Neural cell (in vitro differentiated cells): ENCODE results near the gene ZFX. TPM values are rescaled to one million over a fixed set of nuclear protein-coding genes. Genes with fewer than 3 reads are reported as not detected.

Experiments used
- H2AFZ ChIP-seq: fragments of 200-600, 300-800 bp; sonication (generic), shearing (Covaris generic); 2 replicates; pipeline ENCODE4 v1.6.0; 2014; ENCODE audit warnings: low read depth, mild to moderate bottlenecking, antibody characterized with exemption, low read length, moderate library complexity
- H3F3A ChIP-seq: fragments of 200-600 bp; shearing (Covaris generic); 2 replicates; pipeline ENCODE4 v1.6.1; 2016; ENCODE audit warnings: mild to moderate bottlenecking, moderate library complexity, mixed read lengths, antibody characterized with exemption, low read length; ENCODE audit not compliant: insufficient read depth, poor library complexity, severe bottlenecking
- H3K27ac ChIP-seq: fragments of 200-600, 300-800 bp; sonication (generic), shearing (Covaris generic); 2 replicates; pipeline ENCODE4 v1.5.1; 2014; ENCODE audit warnings: mild to moderate bottlenecking, low read length, moderate library complexity
- H3K27me3 ChIP-seq: fragments of 300-800, 200-600 bp; sonication (generic), shearing (Covaris generic); 2 replicates; pipeline ENCODE4 v1.6.0; 2014; ENCODE audit warnings: mild to moderate bottlenecking, low read depth, low read length, moderate library complexity; ENCODE audit not compliant: insufficient read depth
- H3K36me3 ChIP-seq: fragments of 300-800, 200-600 bp; sonication (generic), shearing (Covaris generic); 2 replicates; pipeline ENCODE4 v1.5.1; 2014; ENCODE audit warnings: mild to moderate bottlenecking, antibody characterized with exemption, low read length, moderate library complexity; ENCODE audit not compliant: insufficient read depth
- H3K4me2 ChIP-seq: fragments of 300-800, 200-600 bp; sonication (generic), shearing (Covaris generic); 2 replicates; pipeline ENCODE4 v1.6.0; 2014; ENCODE audit warnings: mild to moderate bottlenecking, low read length
- H3K4me3 ChIP-seq: fragments of 300-800, 200-600 bp; sonication (generic), shearing (Covaris generic); 2 replicates; pipeline ENCODE4 v1.5.1; 2014; ENCODE audit warnings: mild to moderate bottlenecking, low read length, moderate library complexity
- H3K79me2 ChIP-seq: fragments of 200-600 bp; shearing (Covaris generic); replicated peaks from 2 replicates; pipeline ENCODE4 v1.6.0; 2014; ENCODE audit warnings: mild to moderate bottlenecking, low read length, moderate library complexity; ENCODE audit not compliant: insufficient read depth
- H3K9ac ChIP-seq: fragments of 300-800, 200-600 bp; sonication (generic), shearing (Covaris generic); 2 replicates; pipeline ENCODE4 v1.6.1; 2016; ENCODE audit warnings: mild to moderate bottlenecking, low read length, mixed read lengths
- H3K9me2 ChIP-seq: fragments of 200-600 bp; shearing (Covaris generic); 2 replicates; pipeline ENCODE4 v1.6.1; 2016; ENCODE audit warnings: mild to moderate bottlenecking, low read length, mixed read lengths; ENCODE audit not compliant: insufficient read depth
- H3K9me3 ChIP-seq: fragments of 200-600, 300-800 bp; sonication (generic), shearing (Covaris generic); 2 replicates; pipeline ENCODE4 v1.6.1; 2016; ENCODE audit warnings: mild to moderate bottlenecking, mixed run types, low read length, moderate library complexity, mixed read lengths
- H4K20me1 ChIP-seq: fragments of 200-600 bp; shearing (Covaris generic); 2 replicates; pipeline ENCODE4 v1.6.1; 2016; ENCODE audit warnings: mild to moderate bottlenecking, mixed run types; ENCODE audit not compliant: insufficient read depth
- EP300 ChIP-seq: fragments of 450-650 bp; conservative IDR thresholded peaks from 2 replicates; pipeline ENCODE4 v1.6.1; 2014; ENCODE audit warnings: antibody characterized with exemption, mild to moderate bottlenecking, moderate library complexity; ENCODE audit not compliant: poor library complexity, severe bottlenecking
- MXI1 ChIP-seq: fragments of 450-650 bp; conservative IDR thresholded peaks from 2 replicates; pipeline ENCODE4 v1.6.1; 2014; ENCODE audit warnings: antibody characterized with exemption, mild to moderate bottlenecking; ENCODE audit not compliant: poor library complexity, severe bottlenecking
- POLR2AphosphoS5 ChIP-seq: IDR thresholded peaks from 2 replicates; pipeline ENCODE4 v1.6.1; 2012
- RAD21 ChIP-seq: fragments of 450-650 bp; conservative IDR thresholded peaks from 2 replicates; pipeline ENCODE4 v1.6.1; 2014; ENCODE audit warnings: antibody characterized with exemption, mild to moderate bottlenecking, moderate library complexity
- SMC3 ChIP-seq: fragments of 450-650 bp; conservative IDR thresholded peaks from 2 replicates; pipeline ENCODE4 v1.6.1; 2014; ENCODE audit warnings: antibody characterized with exemption, mild to moderate bottlenecking, moderate library complexity; ENCODE audit not compliant: poor library complexity
- TAF1 ChIP-seq: IDR thresholded peaks from 2 replicates; pipeline ENCODE4 v1.6.1; 2012; ENCODE audit warnings: low read depth
- polyA plus RNA-seq: library from polyadenylated mRNA; depleted of rRNA; stranded (reverse); fragments of >200 nt; gene quantifications from 2 replicates; pipeline ENCODE4 v1.2.3, GENCODE V29; 2014
- TF ChIP-seq, protein P1 (sequence below): fragments of 450-650 bp; IDR thresholded peaks from 2 replicates; pipeline ENCODE4 v1.5.1; 2014; ENCODE audit warnings: antibody characterized with exemption, mild to moderate bottlenecking, moderate library complexity; ENCODE audit not compliant: poor library complexity, severe bottlenecking
- TF ChIP-seq, protein P2 (sequence below): IDR thresholded peaks from 2 replicates; pipeline ENCODE4 v1.6.1; 2012; ENCODE audit warnings: borderline replicate concordance

ZFX gene
- polyA plus RNA-seq, 1 donor from 2014 or later: 12.5 TPM

DNA sequence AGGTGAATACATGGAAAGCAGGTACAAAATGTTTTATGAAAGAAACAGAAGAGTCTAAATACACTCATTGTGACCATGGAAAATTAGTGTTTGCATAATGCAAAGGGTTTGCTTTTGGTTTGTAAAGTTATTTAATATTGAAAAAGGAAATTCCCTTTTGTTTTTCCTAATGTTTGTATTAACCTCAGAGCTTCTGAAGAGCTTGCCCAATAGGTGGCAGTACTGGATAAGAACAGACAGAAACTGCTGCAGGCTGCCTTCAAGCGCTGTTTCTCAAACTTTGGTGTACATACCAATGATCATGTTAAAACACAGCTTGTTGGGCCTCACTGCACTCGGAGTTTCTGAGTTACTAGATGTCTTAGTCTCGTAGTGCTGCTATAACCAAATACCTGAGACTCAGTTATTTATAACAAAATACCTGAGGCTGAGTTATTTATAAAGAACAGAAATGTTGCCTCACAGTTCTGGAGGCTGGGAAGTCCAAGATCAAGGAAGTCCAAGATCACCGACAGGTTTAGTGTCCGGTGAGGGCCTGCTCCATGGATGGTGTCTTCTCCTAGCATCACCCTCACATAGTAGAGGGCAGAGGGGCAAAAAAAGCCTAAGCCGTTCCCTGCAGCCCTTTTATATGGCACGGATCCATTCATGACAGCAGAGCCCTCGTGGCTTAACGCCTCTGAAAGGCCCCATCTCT lies 110.2 kb downstream of the ZFX start:
- Histone ChIP-seq H3K27me3 (no peaks in the 10 kb centered on the region), H3K27ac (no peak overlapping the region), H3K9me3 (no peaks in the 10 kb centered on the region), H3K79me2 (no peaks in the 10 kb centered on the region), H4K20me1 (no peaks in the 10 kb centered on the region), H3K9ac (no peak overlapping the region), H2AFZ (no peak overlapping the region), H3K4me2 (no peak overlapping the region), H3K9me2 (no peaks in the 10 kb centered on the region), H3K36me3 (no peaks in the 10 kb centered on the region), H3F3A (no peaks in the 10 kb centered on the region), H3K4me3 (no peak overlapping the region)
- TF ChIP-seq RAD21: peak; percentile 62
- no peak for TF ChIP-seq POLR2AphosphoS5
- TF ChIP-seq, protein P1, sequence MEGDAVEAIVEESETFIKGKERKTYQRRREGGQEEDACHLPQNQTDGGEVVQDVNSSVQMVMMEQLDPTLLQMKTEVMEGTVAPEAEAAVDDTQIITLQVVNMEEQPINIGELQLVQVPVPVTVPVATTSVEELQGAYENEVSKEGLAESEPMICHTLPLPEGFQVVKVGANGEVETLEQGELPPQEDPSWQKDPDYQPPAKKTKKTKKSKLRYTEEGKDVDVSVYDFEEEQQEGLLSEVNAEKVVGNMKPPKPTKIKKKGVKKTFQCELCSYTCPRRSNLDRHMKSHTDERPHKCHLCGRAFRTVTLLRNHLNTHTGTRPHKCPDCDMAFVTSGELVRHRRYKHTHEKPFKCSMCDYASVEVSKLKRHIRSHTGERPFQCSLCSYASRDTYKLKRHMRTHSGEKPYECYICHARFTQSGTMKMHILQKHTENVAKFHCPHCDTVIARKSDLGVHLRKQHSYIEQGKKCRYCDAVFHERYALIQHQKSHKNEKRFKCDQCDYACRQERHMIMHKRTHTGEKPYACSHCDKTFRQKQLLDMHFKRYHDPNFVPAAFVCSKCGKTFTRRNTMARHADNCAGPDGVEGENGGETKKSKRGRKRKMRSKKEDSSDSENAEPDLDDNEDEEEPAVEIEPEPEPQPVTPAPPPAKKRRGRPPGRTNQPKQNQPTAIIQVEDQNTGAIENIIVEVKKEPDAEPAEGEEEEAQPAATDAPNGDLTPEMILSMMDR: peak; percentile 59
- TF ChIP-seq, protein P2, sequence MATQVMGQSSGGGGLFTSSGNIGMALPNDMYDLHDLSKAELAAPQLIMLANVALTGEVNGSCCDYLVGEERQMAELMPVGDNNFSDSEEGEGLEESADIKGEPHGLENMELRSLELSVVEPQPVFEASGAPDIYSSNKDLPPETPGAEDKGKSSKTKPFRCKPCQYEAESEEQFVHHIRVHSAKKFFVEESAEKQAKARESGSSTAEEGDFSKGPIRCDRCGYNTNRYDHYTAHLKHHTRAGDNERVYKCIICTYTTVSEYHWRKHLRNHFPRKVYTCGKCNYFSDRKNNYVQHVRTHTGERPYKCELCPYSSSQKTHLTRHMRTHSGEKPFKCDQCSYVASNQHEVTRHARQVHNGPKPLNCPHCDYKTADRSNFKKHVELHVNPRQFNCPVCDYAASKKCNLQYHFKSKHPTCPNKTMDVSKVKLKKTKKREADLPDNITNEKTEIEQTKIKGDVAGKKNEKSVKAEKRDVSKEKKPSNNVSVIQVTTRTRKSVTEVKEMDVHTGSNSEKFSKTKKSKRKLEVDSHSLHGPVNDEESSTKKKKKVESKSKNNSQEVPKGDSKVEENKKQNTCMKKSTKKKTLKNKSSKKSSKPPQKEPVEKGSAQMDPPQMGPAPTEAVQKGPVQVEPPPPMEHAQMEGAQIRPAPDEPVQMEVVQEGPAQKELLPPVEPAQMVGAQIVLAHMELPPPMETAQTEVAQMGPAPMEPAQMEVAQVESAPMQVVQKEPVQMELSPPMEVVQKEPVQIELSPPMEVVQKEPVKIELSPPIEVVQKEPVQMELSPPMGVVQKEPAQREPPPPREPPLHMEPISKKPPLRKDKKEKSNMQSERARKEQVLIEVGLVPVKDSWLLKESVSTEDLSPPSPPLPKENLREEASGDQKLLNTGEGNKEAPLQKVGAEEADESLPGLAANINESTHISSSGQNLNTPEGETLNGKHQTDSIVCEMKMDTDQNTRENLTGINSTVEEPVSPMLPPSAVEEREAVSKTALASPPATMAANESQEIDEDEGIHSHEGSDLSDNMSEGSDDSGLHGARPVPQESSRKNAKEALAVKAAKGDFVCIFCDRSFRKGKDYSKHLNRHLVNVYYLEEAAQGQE: no peak
- TF ChIP-seq MXI1: no peak
- TF ChIP-seq EP300: no peak
- TF ChIP-seq SMC3: peak; percentile 46

DNA sequence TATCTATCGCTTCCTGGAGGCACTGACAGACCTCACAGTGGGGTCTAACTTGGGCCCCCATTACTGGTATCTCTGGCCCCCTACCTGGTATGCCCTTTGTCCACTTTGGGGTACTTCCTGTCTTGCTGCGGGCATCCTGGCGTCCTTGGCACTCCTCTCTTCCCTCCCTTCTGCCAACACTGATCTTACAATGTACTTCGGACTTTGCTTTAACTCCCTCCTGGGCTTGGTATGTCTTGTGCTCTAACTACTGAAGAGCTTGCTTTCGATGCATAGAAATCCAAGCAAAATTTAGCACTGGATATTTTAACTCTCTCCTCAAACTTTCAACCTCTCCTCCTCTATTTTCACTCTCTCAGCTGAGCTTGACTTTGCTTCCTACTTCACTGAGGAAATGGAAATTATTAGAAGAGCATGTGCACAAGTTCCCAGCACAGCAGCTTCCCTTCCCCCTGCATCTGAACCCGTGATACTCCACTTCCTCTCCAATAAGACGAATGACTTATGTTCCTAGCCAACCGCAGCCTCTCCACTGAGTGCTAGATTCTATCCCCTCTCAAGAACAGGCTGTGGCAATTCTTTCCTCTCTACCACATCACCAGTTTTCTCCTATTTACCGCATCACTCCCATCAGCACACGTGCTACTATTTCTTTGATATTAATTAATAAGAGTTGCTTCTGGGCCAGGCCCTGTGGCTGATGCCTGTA lies 111.5 kb downstream of the ZFX start:
- Histone ChIP-seq H3K9me3 (no peaks in the 10 kb centered on the region), H3K4me3 (no peak overlapping the region), H3K27ac (no peak overlapping the region), H3K4me2 (no peak overlapping the region), H4K20me1 (no peaks in the 10 kb centered on the region), H3K27me3 (no peaks in the 10 kb centered on the region), H3K36me3 (no peaks in the 10 kb centered on the region), H2AFZ (no peak overlapping the region), H3F3A (no peaks in the 10 kb centered on the region), H3K79me2 (no peaks in the 10 kb centered on the region), H3K9me2 (no peaks in the 10 kb centered on the region), H3K9ac (no peak overlapping the region)
- no peak for TF ChIP-seq MXI1
- no peak for TF ChIP-seq SMC3
- no peak for TF ChIP-seq TAF1
- no peak for TF ChIP-seq POLR2AphosphoS5
- TF ChIP-seq RAD21: no peak
